GM03348 (cell line): ENCODE results near the gene FURIN.
"Not testable (repeated sequence)": the region's sequence is repeated elsewhere in the genome, so short reads cannot be mapped to it uniquely, and the experiment has no call there.

Experiments used
- DNase-seq: peaks from one replicate; pipeline ENCODE4 v3.0.0; 2012; ENCODE audit warnings: low spot score

Gene FURIN

DNA sequence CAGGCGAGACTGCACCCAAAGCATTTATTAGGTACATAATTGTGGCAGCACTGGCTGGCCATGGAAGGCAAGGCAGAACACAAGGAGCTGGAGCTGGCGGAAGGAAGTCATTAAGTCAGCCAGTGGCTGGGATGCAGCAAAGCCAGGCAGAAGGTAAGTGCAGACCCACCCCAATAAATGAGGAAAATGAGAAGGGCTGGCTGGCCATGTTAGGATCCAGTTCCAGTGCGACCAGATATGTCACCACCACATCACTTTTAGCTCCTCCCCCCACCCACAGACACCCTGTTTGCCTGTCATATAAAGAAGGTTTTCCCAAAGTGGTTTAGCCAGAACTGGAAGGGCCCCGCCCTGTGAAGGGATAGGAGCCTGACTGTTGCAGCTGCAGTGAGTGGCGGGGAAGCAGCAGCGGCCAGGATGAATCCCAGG is at the start of gene FURIN:
Gene FURIN (plus strand): TSS at position 328 of the 429 bp plus-strand sequence. CDS start 7,153 bp downstream, outside the sequence.
- no peak for DNase-seq

DNA sequence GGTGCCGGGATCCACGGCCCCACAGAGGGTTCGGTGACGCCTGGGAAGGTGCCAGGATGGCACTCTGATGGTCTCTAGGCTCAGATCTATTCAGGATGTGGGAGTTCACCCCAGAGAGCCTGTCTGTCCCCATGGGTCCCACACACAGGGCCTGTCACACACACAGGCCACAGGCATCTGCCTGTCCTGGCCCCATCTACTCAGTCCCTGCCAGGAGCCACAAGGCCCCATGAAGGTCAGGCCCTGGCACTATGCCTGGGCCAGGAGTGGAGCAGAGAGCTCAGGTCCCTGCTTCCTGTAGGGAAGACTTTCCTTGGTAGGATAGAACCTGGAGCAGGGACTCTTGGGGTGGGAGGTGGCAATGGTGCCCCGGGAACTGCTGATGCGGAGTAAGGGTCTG is 49.0 kb upstream of the FURIN start:
- DNase-seq, result no peak

DNA sequence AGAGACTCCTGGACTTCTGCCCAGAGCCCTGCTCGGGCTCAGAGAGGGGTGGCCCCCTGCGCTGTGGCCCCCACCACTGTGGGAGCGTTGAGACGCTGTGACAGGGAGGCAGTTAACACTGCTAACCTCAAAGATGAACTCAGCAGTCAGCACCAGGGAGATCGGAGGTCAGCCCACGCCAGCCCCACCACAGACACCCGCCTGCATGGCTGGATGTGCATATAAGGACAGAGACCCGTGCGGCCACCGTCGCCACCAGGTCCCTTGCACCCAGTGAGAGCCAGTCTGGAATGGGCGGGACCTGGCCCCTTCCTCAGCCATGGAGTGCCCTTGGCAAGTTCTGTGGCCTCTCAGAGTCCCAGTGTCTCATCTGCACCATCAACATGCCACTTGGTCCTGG is 48.5 kb upstream of the FURIN start:
- DNase-seq, result no peak

DNA sequence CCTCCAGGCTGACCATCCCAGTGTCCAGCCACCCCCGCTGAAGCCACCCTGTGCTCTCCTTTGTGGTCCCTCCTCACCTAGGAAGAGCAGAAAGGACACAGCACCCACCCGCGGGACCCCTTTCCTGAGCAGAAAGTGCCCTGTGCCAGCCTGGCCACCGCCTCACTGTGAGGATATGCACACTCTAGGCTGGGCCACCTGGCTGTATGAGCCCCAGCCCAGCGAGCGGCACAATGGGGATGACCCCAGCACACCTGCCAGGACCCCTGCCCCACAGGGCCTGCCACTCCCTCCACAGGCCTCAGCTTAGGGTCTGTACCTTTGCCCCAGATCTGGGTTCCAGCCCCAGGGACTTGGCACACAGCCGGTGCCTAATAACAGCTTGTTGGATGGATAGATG is 47.9 kb upstream of the FURIN start:
- no peak for DNase-seq

DNA sequence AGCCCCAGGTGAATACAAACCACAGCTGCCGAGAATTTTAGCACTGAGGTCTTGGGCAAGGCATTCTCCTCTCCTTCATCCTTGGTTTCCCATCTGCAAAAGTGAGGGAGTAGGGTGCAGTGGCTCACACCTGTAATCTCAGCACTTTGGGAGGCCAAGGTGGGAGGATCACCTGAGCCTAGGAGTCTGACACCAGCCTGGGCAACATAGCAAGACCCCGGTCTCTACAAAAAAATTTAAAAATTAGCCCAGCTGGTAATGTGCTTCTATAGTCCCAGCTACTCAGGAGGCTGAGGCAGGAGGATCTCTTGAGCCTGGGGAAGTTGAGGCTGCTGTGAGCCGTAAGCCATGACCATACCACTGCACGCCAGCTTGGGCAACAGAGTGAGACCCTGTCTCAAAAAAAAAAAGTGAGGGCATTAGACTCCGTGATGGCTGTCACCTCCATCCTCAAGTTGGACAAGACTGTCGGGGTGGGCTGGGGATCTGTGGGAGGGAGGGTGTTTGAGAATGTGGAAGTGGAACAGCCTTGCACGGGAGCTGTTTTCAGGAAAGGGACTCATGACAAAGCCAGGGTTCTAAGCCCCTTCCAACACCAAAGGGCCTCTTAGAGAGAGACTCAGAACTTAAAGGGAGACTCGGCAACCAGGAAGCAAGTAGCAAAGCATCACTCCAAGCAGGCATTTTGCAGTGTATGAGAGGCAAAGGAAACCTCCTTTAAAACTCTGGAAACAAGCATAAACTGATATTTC is 46.0 kb upstream of the FURIN start:
- no peak for DNase-seq

DNA sequence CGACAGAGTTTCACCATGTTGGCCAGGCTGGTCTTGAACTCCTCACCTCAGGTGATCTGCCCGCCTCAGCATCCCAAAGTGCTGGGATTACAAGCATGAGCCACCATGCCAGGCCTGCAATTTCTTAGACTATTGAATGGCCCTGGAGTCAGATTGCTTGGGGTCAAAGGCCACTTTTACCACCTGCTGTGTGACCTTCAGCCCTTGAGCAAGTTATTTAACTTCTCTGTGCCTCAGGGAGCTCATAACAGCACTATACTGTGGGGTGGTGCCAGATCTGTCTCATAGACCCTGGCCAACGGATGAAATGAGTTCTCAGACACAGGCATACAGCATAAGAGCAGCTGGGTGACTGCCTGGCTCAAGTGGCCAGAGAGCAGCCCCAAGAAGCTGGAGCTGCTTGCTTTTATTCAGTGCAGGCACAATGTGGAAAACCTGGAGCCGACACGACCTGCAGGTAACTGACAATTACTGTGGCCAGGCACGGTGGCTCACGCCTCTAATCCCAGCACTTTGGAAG is 44.9 kb upstream of the FURIN start:
- DNase-seq, result no peak

DNA sequence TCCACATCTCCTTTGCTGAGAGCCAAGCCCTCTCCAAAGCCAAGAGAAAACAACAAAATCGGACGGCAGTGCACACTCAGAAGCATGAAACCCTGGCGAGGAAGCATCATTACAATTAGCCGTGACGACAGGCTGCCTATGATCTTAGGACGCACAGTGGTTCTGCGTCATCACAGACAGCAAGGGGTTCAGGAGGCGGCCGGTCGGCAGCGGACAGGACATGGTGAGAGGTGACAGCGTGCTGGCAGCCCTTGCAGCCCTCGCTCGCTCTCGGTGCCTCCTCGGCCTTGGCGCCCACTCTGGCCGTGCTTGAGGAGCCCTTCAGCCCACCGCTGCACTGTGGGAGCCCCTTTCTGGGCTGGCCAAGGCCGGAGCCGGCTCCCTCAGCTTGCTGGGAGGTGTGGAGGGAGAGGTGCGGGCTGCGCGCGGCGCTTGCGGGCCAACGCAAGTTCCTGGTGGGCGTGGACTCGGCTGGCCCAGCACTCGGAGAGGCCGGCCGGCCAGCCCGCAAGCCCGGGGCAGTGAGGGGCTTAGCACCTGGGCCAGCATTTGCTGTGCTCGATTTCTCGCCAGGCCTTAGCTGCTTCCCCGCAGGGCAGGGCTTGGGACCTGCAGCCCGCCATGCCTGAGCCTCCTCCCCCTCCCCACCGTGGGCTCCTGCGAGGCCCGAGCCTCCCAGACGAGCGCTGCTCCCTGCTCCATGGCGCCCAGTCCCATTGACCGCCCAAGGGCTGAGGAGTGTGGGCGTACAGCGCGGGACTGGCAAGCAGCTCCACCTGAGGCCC is 43.1 kb upstream of the FURIN start:
- DNase-seq, result not testable (repeated sequence)

DNA sequence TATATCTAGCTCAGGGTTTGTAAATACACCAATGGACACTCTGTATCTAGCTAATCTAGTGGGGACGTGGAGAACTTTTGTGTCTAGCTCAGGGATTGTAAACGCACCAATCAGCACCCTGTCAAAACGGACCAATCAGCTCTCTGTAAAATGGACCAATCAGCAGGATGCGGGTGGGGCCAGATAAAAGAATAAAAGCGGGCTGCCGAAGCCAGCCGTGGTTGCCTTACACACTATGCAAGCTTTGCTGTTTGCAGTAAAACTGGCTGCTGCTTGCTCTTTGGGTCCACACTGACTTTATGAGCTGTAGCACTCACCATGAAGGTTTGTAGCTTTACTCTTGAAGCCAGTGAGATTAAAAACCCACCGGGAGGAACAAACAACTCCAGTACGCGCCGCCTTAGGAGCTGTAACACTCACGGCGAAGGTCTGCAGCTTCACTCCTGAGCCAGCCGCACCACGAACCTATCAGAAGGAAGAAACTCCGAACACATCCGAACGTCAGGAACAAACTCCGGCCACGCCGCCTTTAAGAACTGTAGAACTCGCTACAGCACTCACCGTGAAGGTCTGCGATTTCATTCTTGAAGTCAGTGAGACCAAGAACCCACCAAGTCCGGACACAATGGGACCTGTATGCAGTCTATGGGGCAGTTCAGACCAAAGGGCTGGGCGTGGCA is 42.0 kb upstream of the FURIN start:
- not testable (repeated sequence) for DNase-seq

DNA sequence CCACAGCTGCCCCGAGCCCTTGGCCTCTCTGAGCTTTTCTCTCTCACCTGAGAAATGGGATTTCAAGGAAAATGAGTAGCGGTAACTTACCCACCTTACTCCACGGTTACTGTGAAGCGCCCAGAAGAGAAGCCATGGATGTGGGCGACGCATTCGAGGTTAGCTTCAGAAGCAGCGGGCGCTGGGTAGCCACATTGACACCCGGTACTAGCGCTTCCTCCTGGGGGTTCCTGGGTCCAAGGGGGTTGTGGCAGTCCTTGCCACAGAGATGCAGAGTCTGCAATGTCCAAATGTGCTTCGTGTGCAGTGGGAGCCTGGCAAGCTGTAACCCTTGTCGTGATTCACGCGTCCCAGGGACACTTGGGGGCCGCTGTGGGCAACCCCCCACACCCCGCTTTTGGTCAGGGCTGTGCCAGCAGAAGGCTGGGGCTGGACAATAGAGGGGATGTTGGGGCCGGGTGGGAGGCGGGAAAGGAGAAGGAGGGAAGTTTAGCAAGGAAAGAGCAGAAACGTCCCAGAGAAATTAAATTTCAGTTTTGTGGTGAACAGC is 41.4 kb upstream of the FURIN start:
- no peak for DNase-seq

DNA sequence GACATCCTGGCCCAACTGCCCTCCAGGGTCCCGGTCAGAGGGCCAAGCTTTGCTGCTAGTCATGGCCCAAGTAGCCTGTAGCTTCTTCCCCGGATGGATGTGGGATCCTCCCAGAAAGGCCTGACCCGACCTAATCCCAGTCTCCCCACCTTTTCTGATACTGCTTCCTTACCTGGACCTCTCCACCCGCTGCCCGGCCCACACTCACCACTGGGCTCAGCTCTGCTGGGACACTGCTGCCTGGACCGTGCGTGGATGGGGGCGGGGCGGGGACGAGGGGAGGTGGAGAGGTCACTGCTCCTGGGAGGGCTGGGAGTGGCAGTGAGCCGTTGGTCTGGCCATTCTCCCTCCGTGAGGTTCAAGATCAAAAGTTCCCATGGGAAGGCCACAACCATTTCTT is 40.3 kb upstream of the FURIN start:
- DNase-seq, result no peak

DNA sequence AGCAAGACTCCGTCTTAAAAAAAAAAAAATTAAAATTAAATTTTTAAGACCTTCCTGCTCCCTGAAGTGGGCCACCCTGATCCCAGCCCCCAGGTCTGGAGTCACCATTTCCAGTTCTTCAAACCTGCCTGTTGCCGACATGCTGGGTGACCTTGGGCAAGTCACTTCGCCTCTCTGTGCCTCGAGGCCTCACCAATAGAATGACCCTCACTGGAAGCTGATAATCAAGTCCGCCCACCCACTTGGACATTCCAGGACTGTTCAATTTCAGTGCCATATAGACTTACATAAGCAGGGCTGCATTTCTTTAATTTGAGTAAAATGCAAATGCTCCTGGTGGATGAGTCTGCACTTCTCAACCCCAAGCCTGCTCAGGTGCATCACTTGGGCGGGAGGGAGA is 39.3 kb upstream of the FURIN start:
- DNase-seq, result no peak

DNA sequence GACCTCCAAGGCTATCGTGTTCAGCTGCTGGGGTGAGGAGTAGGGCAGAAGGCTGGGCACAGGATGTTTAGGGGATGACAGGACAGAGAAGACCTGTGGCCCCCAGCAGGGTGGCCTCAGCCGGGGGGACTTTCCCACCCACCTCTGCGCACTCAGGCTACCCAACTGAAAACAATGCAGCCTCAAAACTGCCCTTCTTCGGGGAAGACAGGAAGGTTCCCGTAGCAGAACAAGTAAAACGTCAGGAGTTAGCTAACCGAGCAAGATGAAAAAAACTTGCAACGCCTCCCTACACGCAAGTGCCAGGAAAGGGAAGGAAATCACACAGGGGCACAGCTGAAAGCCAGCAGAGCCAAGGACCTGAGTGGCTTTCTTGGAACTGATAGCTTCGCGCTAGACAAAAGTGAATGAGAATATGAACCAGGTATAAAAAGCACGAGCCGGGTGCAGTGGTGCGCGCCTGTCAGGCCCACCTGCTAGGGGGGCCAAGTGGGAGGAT is 38.4 kb upstream of the FURIN start:
- no peak for DNase-seq

DNA sequence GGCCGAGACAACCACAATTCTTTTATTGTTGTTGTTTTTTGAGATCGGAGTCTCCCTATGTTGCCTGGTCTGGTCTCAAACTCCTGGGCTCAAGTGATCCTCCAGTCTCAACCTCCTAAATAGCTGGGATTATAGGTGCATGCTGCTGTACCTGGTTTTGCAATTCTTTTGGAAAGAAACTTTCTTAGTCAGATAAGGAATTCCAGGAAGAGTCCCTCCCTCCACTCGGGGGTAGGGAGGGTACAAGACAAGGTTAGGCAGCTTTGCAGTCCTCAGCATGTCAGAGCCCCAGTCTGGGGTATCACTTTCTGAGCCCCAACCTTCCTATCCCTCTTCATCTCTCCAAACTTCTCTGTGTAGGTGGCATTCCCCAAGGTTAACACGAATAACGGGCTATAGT is 33.8 kb upstream of the FURIN start:
- DNase-seq, result no peak

DNA sequence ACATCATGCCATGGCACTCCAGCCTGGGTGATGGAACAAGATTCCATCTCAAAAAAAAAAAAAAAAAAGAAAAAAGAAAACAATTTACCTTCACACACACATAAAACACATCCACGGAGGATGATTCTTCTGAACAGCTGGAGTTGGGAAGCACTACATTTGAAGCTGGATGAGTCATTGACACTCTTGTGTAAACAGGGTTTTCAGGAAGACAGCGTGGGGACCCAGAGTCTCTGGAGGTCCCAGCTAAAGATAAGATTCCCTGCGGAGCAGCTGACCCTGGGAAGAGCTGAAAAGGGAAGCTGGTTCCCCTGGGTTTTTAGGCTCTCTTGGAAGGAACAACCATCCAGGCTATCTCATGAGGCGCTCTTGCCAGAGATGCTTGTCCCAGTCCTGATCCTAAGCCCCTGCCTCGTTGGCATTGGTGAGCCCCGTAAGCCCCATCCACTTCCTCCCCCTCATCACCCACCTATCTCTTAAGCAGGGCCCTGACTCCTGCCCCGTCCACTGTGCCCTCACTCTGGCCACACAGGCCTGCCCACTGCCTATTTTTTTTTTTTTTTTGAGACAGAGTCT is 32.0 kb upstream of the FURIN start:
- peak; percentile 69 for DNase-seq

DNA sequence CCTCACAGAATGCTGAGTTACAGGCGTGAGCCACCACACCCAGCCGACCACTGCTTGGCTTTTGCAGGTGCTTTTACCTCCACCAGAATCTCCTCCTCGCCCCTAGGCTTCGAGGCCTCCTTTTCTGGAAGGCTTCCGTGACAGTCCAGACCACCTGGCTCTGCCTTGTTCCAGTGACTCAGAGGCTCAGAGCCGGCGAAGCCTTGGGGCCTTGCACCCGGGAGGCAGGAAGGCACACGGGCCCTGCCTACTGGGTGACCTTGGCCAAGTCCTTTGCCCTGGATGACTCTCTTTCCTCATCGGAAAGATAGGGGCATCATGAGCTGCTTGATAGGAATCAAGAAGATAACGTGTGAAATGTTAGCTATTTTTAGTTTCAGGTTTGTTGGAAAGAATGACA is 31.3 kb upstream of the FURIN start:
- no peak for DNase-seq

DNA sequence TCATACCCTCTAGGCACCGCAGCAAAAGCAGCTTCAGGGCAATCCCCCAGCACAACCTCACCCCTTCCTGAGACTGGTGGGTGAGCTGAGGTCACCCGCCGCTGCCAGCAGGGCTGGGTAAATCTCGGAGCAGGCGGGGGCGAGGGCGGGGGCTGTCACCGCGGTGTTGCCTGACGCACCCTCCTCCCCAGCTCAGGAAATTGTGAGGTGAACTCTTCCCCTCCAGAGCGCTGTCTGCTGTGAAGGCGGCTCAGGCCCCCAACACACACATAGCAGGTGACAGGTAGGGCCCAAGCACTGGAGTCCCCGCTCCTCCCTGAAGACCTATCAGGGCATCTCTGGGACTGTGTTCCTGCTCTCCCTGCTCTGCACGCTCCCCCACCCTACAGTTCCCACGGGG is 30.2 kb upstream of the FURIN start:
- no peak for DNase-seq

DNA sequence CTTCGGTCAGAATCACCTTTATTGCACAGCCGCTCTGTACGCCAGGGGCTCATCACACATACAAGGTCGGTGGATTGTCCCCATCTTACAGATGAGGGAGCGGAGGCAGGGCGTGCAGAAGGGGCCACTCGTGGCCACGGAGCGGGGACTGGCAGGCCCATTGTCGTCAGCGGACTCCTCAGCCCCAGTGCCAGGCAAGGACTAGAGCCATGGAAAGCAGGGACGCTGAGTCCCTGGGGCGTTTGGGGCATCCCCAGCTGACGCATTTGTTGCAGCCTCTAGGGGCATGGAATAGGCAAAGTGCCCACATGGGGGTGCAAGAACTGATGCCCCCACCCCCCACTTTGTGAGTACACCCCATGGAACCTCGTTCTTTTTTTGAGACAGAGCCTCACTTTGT is 29.8 kb upstream of the FURIN start:
- no peak for DNase-seq

DNA sequence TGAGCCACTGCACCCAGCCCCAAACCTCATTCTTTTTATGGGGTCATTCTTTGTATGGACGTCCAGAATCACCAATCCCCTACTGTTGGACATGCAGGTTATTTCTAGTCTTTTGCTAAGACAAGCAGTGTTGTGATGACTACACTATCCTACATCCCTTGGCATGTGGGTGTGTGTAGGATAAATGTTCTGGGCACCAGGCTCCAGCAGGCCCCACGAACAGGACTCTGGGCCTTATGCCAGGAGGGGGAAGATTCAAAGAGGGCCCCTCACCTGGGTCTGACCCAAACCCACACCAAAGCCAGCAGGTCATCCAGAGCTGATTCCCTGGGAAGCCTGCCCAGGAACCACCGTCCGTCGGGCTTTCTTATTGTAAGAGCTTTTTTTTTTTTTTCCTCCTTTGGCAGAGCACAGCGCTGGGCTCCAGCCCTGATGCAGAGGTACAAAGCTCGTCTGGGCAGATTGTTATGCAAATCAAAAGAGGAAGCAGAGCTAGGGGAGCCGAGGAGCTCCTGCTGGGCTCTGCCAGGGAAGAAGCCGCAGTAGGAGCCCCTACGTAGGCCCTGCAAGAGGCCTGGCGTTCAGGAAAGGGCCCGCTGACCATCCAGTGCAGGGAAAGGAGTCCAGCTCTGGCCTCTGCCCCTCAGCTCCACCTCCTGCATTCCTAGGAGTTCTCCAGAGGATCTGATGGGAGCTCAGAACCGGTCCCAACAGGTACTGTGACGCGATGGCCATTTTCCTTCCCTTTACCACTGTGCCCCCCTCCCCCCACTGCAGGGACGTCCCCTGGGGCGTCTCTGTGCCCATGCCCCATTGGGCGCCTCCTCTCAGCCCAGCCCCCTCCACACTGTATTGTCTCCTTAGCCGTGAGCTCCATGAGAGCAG is 29.0 kb upstream of the FURIN start:
- no peak for DNase-seq

DNA sequence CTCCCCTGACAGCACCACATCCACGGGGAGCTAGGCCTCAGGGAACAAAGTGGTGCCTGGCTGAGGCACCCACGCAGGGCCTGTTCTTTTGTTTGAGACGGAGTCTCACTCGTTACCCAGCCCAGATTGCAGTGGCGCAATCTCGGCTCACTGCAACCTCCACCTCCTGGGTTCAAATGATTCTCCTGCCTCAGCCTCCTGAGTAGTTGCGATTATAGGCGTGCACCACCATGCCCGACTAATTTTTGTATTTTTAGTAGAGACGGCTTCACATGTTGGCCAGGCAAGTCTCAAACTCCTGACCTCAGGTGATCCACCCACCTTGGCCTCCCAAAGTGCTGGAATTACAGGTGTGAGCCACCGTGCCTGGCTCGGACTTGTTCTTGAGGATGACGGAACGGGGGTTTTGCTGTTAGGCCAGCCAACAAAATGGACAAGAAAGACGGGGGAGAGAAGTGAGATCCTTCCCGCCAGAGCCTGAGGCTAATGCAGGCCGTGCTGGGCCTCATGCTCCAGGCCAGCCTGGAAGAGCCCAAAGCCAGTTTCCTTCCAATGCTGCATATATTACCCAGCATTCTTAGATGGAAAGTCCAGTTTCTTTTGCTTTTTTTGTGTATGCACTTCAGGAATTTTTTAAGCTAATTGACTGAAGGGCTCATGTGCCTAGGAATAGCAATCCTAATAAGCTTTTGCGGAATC is 28.1 kb upstream of the FURIN start:
- no peak for DNase-seq

DNA sequence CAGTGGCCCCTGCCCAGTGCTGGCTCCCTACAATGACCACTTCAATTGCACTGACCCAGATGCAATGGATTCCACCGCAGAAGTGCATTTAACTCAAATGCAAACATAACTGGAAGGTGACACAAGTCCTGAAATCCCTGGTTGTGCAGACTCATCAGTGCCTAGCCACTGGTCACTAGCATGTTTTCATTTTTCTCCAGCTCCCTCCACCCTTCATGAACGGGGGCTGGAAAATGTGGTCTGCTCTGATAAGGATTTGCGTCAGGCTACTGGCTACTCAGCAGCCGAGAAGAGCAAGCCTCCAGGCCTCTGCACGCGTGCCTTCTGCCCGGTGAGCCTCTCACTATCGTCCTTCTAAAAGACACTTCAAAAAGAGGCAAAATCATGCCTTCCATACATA is 27.4 kb upstream of the FURIN start:
- DNase-seq, result no peak
